ENCODE results near the gene SMAP1.

SMAP1 gene

DNA sequence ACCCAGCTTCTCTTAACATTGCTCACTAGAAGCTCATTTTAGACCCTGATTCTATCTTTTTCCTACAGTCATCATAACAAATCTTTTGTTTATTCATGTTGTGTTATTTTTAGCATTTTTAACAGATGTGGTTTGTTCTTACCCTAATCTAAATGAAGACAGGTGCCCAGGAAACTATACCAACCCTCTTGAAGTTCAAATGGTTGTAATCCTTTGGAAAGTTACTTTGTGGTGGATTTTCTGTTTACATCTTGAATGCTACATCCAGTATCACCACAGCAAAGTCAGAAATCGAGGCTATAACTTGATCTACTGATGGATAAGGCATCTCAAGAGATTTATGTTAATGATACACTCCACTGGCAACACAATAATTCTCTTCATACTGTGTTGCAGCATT lies 26.2 kb downstream of the SMAP1 start:
- Histone ChIP-seq H3K4me3 (no peak overlapping the region), H3K27ac (no peak overlapping the region), H3K9me3 (replicated peaks in 1 of 11) (peaks cover 39 to 94% (median 80%) of the 10 kb centered on the region in 11 experiments), H3K9ac (no peak overlapping the region), H3K4me2 (peak overlapping the region in 2 of 11 experiments; percentile 4 to 31; a peak in 3 of 22 replicates), H3K27me3 (no peaks in the 10 kb centered on the region), H3K36me3 (peaks cover 3 to 21% (median 10%) of the 10 kb centered on the region in 11 experiments; a peak in 16 of 22 replicates), H3K4me1 (peaks cover 0 to 8% (median 0%) of the 10 kb centered on the region in 10 experiments; a peak in 4 of 20 replicates), H4K20me1 (peaks cover 0 to 63% (median 0%) of the 10 kb centered on the region in 11 experiments; a peak in 10 of 22 replicates)
- no peak for TF ChIP-seq Cebpa-rat (IDR thresholded peaks at IDR 0.05)

DNA sequence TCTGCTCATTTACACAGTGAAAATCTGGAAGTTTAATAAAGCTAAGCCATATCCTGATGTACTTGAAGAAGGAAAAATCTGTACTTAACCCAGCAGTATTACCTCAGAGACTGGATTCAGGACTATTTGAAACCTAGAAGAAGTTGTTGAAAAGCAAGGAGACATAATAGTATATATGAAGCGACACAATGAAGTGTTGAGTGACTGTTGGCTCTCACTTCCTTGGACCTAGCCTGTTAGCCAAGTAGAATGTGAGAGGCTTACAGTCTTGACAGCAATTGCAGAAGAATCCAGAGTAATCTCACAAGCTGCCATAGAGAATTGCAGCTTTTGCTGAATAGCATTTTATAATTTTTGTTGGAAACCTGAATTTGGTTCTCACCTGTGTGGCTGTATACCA lies 26.7 kb downstream of the SMAP1 start:
- Histone ChIP-seq H3K9ac (no peak overlapping the region), H4K20me1 (peaks cover 0 to 63% (median 0%) of the 10 kb centered on the region in 11 experiments; a peak in 10 of 22 replicates), H3K4me1 (peaks cover 0 to 8% (median 0%) of the 10 kb centered on the region in 10 experiments; a peak in 4 of 20 replicates), H3K36me3 (peaks cover 5 to 25% (median 15%) of the 10 kb centered on the region in 11 experiments; a peak in 17 of 22 replicates), H3K4me2 (no peak overlapping the region), H3K4me3 (no peak overlapping the region), H3K27ac (no peak overlapping the region), H3K27me3 (no peaks in the 10 kb centered on the region), H3K9me3 (replicated peaks in 1 of 11) (peaks cover 39 to 94% (median 80%) of the 10 kb centered on the region in 11 experiments)
- TF ChIP-seq Cebpa-rat (IDR thresholded peaks at IDR 0.05): no peak

DNA sequence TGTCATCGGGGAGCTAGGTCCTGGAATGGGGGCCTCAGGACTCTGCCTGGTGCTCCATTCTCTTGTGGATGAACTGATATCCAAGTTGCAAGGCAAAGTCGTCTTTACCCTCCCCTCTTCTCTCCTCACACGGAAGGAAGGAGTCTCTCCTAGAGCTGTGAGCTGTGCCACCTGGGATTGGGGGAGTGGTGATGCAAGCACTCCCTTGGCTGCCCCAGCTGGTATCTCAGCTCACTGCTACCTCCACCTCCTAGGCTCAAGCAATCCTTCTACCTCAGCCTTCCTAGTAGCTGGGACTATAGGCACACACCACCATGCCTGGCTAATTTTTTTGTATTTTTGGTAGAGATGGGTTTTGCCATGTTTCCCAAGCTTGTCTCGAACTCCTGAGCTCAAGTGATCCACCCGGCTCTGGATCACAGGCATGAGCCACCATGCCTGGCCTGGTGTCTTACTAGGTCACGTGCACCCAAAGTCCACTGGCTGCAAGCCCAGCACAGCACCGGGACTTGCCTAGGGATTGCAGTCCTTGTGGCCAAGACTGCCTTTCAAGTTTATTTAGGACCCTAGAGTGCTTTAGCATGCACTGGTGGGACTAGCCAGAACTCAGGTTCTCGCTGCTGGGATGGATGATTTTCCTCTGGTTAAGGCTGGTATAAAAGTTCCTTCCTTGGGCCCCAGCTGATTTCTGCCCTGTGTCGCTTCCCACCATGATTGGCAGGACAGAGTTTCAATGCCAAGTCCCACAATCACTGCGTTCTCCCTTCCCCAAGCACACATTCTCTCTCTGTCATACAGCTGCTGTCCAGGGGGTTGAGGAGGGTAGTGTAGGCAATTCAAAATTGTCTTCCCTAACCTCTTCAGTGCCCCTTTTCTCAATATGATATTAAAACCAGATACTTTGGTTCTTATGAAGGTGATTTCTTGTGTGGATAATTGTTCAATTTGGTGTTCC lies 33.5 kb downstream of the SMAP1 start:
- H3K9me3 ChIP-seq (replicated peaks in 1 of 11): peaks cover 0 to 31% (median 20%) of the 10 kb centered on the region in 11 experiments; a peak in 16 of 22 replicates

DNA sequence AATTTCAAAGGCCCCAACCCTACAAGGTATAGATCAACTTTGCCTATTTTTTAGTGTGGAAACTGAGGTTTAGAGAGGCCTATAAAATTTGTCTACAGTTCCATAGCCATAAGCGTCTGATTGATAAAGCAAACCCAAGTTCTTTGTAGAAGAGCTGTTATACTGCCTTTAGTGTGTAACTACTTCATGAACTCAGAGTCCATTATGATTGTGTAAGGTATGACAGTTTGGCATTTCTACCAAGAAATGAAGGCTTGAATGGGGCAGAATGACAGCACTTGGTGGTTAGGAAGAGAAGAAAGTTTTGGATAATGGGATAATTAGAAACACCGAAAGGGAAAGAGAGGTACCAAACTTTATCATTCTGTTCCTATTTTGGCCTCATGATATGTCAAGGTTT lies 38.1 kb downstream of the SMAP1 start:
- Histone ChIP-seq H3K36me3 (peaks cover 0 to 18% (median 6%) of the 10 kb centered on the region in 11 experiments; a peak in 12 of 22 replicates), H3K4me2 (no peak overlapping the region), H3K9me3 (replicated peaks in 1 of 11) (peaks cover 0 to 11% (median 8%) of the 10 kb centered on the region in 11 experiments; a peak in 10 of 22 replicates), H3K4me1 (peaks cover 0 to 19% (median 0%) of the 10 kb centered on the region in 10 experiments; a peak in 8 of 20 replicates), H4K20me1 (peaks cover 0 to 80% (median 22%) of the 10 kb centered on the region in 11 experiments; a peak in 16 of 22 replicates), H3K4me3 (no peak overlapping the region), H3K27ac (no peak overlapping the region), H3K9ac (no peak overlapping the region; a peak in 1 of 22 replicates), H3K27me3 (no peaks in the 10 kb centered on the region)
- TF ChIP-seq Cebpa-rat (IDR thresholded peaks at IDR 0.05): no peak

More for the DNA sequence above, 33.5 kb downstream of the SMAP1 start:
- Histone ChIP-seq H3K27ac (no peak overlapping the region), H3K9ac (no peak overlapping the region), H3K36me3 (peaks cover 14 to 39% (median 27%) of the 10 kb centered on the region in 11 experiments; a peak in 19 of 22 replicates), H3K4me3 (no peak overlapping the region), H3K4me2 (no peak overlapping the region), H3K4me1 (no peaks in the 10 kb centered on the region; a peak in 1 of 20 replicates), H4K20me1 (peaks cover 0 to 97% (median 24%) of the 10 kb centered on the region in 11 experiments; a peak in 16 of 22 replicates), H3K27me3 (no peaks in the 10 kb centered on the region)
- no peak for TF ChIP-seq Cebpa-rat (IDR thresholded peaks at IDR 0.05)

DNA sequence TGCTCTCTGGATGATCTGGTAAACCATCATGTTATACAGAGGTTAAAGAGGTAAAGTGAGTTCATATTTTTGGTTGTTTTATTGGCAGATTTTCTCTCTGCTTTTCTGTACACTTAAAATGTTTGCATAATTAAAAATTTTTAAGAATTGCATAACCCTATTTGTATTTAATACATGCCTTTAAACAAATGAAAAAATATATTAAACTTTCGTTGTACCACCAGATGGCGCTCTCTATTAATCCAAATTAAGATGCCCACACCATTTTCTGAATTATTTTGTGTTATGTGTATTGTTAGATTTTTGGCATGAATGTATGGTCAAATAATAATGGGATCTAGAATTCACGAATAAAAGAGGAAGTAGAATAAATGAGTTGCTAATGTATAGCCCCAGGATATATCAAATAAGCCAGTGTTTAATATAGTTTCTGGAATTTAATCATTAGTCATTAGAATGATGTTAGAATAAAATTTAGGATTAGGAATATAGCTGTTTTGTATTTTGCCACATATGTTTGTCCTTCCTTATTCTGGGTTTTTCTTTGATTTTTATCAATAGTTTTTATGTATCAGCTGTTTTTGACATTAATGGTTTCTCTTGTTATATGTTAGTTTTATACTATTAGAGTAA lies 38.9 kb downstream of the SMAP1 start:
- H3K27ac ChIP-seq: no peak overlapping the region
- no peak overlapping the region for H3K4me3 ChIP-seq
- no peak for TF ChIP-seq Cebpa-rat (IDR thresholded peaks at IDR 0.05)
- peaks cover 0 to 16% (median 8%) of the 10 kb centered on the region in 11 experiments; a peak in 10 of 22 replicates for H3K9me3 ChIP-seq (replicated peaks in 1 of 11)
- peaks cover 0 to 13% (median 2%) of the 10 kb centered on the region in 11 experiments; a peak in 5 of 22 replicates for H3K36me3 ChIP-seq
- H3K4me2 ChIP-seq: no peak overlapping the region
- peaks cover 0 to 72% (median 17%) of the 10 kb centered on the region in 11 experiments; a peak in 14 of 22 replicates for H4K20me1 ChIP-seq
- H3K27me3 ChIP-seq: no peaks in the 10 kb centered on the region
- H3K9ac ChIP-seq: no peak overlapping the region
- peaks cover 0 to 19% (median 0%) of the 10 kb centered on the region in 10 experiments; a peak in 8 of 20 replicates for H3K4me1 ChIP-seq

GRCh38 chr6:70707893-70708292 lies 40.2 kb downstream of the SMAP1 start:
- Histone ChIP-seq H3K9me3 (replicated peaks in 1 of 11) (peaks cover 0 to 19% (median 8%) of the 10 kb centered on the region in 11 experiments; a peak in 12 of 22 replicates), H4K20me1 (peaks cover 0 to 62% (median 12%) of the 10 kb centered on the region in 11 experiments; a peak in 13 of 22 replicates), H3K27ac (no peak overlapping the region), H3K4me2 (no peak overlapping the region), H3K27me3 (no peaks in the 10 kb centered on the region), H3K9ac (no peak overlapping the region), H3K4me3 (no peak overlapping the region), H3K36me3 (peaks cover 0 to 8% (median 4%) of the 10 kb centered on the region in 11 experiments; a peak in 3 of 22 replicates), H3K4me1 (peaks cover 0 to 19% (median 0%) of the 10 kb centered on the region in 10 experiments; a peak in 8 of 20 replicates)
- no peak for TF ChIP-seq Cebpa-rat (IDR thresholded peaks at IDR 0.05)

- Histone ChIP-seq H3K9me3 (replicated peaks in 1 of 11) (peaks cover under 1 to 24% (median 8%) of the 10 kb centered on the region in 11 experiments; a peak in 16 of 22 replicates), H3K4me3 (no peak overlapping the region), H3K36me3 (peaks cover 0 to 7% (median 4%) of the 10 kb centered on the region in 11 experiments; a peak in 1 of 22 replicates), H3K27ac (no peak overlapping the region), H3K4me1 (peaks cover 0 to 19% (median 0%) of the 10 kb centered on the region in 10 experiments; a peak in 8 of 20 replicates), H3K9ac (no peak overlapping the region), H4K20me1 (peaks cover 0 to 57% (median 12%) of the 10 kb centered on the region in 11 experiments; a peak in 13 of 22 replicates), H3K27me3 (no peaks in the 10 kb centered on the region), H3K4me2 (no peak overlapping the region)
- no peak for TF ChIP-seq Cebpa-rat (IDR thresholded peaks at IDR 0.05)
Measured at GRCh38 chr6:70708448-70708847, 40.8 kb downstream of the SMAP1 start.

DNA sequence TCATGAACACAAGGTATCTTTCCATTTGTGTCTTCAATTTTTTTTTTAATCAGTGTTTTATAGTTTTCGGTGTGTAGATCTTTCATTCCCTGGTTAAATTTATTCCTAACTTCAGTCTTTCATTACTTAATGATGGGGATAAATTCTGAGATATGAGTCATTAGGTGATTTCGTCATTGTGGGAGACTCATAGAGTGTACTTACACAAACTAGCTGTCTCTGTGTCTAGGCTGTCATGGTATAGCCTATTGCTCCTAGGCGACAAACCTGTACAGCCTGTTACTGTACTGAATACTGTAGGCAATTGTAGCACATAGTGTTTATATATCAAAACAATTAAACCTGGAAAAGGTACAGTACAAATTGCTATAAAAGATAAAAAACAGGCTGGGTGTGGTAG lies 42.1 kb downstream of the SMAP1 start:
- H3K9me3 ChIP-seq (replicated peaks in 1 of 11): peaks cover 14 to 38% (median 22%) of the 10 kb centered on the region in 11 experiments
- H4K20me1 ChIP-seq: peaks cover 0 to 44% (median 9%) of the 10 kb centered on the region in 11 experiments; a peak in 12 of 22 replicates
- no peak overlapping the region for H3K9ac ChIP-seq
- no peak for TF ChIP-seq Cebpa-rat (IDR thresholded peaks at IDR 0.05)
- peaks cover 0 to 19% (median 0%) of the 10 kb centered on the region in 10 experiments; a peak in 7 of 20 replicates for H3K4me1 ChIP-seq
- peak overlapping the region in 4 of 11 experiments; percentile 22 to 42 (median 32); a peak in 6 of 22 replicates for H3K4me2 ChIP-seq
- no peak overlapping the region for H3K27ac ChIP-seq
- H3K36me3 ChIP-seq: peaks cover under 1 to 9% (median 5%) of the 10 kb centered on the region in 11 experiments; a peak in 12 of 22 replicates
- H3K4me3 ChIP-seq: no peak overlapping the region
- H3K27me3 ChIP-seq: no peaks in the 10 kb centered on the region
